Smooth muscle cell (in vitro differentiated cells): ENCODE data around the gene SDK1. TPM values are rescaled to one million over a fixed set of nuclear protein-coding genes. Genes with fewer than 3 reads are reported as not detected.

Source experiments
- DNase-seq: peaks from one replicate; lab custom pipeline; 2025; ENCODE audit not compliant: unreplicated experiment; lab: John Stamatoyannopoulos, UW
- H2AFZ ChIP-seq: fragments of 200-600 bp; sonication (generic); 2 replicates; pipeline ENCODE4 v1.6.0; 2016; ENCODE audit warnings: antibody characterized with exemption, low read depth, mild to moderate bottlenecking
- H3F3A ChIP-seq: fragments of 200-600 bp; sonication (generic); 2 replicates; pipeline ENCODE4 v1.6.0; 2017; ENCODE audit warnings: antibody characterized with exemption, low read depth
- H3K27ac ChIP-seq: fragments of 200-600 bp; sonication (generic); 2 replicates; pipeline ENCODE4 v1.5.1; 2016; ENCODE audit warnings: low read depth, mild to moderate bottlenecking
- H3K27me3 ChIP-seq: fragments of 200-600 bp; sonication (generic); 2 replicates; pipeline ENCODE4 v1.6.1; 2016; ENCODE audit warnings: low read depth, mild to moderate bottlenecking
- H3K36me3 ChIP-seq: fragments of 200-600 bp; sonication (generic); 2 replicates; pipeline ENCODE4 v1.5.1; 2016; ENCODE audit warnings: low read depth
- H3K4me1 ChIP-seq: fragments of 200-600 bp; sonication (generic); 2 replicates; pipeline ENCODE4 v1.5.1; 2016; ENCODE audit warnings: low read depth
- H3K4me2 ChIP-seq: fragments of 200-600 bp; sonication (generic); 2 replicates; pipeline ENCODE4 v1.6.0; 2016; ENCODE audit warnings: mild to moderate bottlenecking
- H3K4me3 ChIP-seq: fragments of 200-600 bp; sonication (generic); 2 replicates; pipeline ENCODE4 v1.5.1; 2016; ENCODE audit warnings: mild to moderate bottlenecking
- H3K79me2 ChIP-seq: fragments of 200-600 bp; sonication (generic); 2 replicates; pipeline ENCODE4 v1.6.0; 2016; ENCODE audit warnings: low read depth, mild to moderate bottlenecking
- H3K9ac ChIP-seq: fragments of 200-600 bp; sonication (generic); 2 replicates; pipeline ENCODE4 v1.6.0; 2016; ENCODE audit warnings: low read depth
- H3K9me3 ChIP-seq: fragments of 200-600 bp; sonication (generic); replicated peaks from 2 replicates; pipeline ENCODE4 v1.5.1; 2016; ENCODE audit warnings: low read depth
- H4K20me1 ChIP-seq: fragments of 200-600 bp; sonication (generic); 2 replicates; pipeline ENCODE4 v1.6.0; 2016; ENCODE audit warnings: low read depth
- CTCF ChIP-seq: fragments of 200-600 bp; sonication (generic); IDR thresholded peaks from 2 replicates; pipeline ENCODE4 v1.5.1; 2017; ENCODE audit warnings: borderline replicate concordance, mild to moderate bottlenecking, antibody characterized with exemption; ENCODE audit not compliant: insufficient read depth, poor library complexity, severe bottlenecking
- WGBS: methylation state at CpG from one replicate; pipeline ENCODE4 v1.1.7; 2016; ENCODE audit warnings: low lambda C conversion rate; 5-methylcytosine and 5-hydroxymethylcytosine counted together
- polyA plus RNA-seq: library from polyadenylated mRNA; unstranded; fragments of >200 nt; fragmentation: Nextera tagmentation; extraction: Ambion mirVana; gene quantifications from 2 replicates; pipeline ENCODE4 v1.2.1, GENCODE V29; 2016
- total RNA-seq: library from RNA; depleted of rRNA; stranded (reverse); fragments of >200 nt; gene quantifications from 2 replicates; pipeline ENCODE4 v1.2.3, GENCODE V29; 2014

The SDK1 gene
- total and polyA plus RNA-seq, 2 experiments from 2014 or later: 1.1 to 2.5 TPM

GRCh38 chr7:3285652-3286051, 15.4 kb upstream of the SDK1 start:
- no peak overlapping the region for H3K4me2 ChIP-seq
- H3K27ac ChIP-seq: no peak overlapping the region
- H3F3A ChIP-seq: no peaks in the 10 kb centered on the region
- no peak for TF ChIP-seq CTCF
- H3K9ac ChIP-seq: no peak overlapping the region
- H3K79me2 ChIP-seq: no peaks in the 10 kb centered on the region
- no peak for DNase-seq
- no peaks in the 10 kb centered on the region for H3K36me3 ChIP-seq
- no peak overlapping the region for H2AFZ ChIP-seq
- no peaks in the 10 kb centered on the region for H3K27me3 ChIP-seq
- no peaks in the 10 kb centered on the region for H3K4me1 ChIP-seq
- H4K20me1 ChIP-seq: no peaks in the 10 kb centered on the region
- 85% methylated on average over 10 of the region's 10 CpGs for WGBS
- no peak overlapping the region for H3K4me3 ChIP-seq
- H3K9me3 ChIP-seq: no peaks in the 10 kb centered on the region

GRCh38 chr7:3289996-3290395, 11.1 kb upstream of the SDK1 start:
- DNase-seq: no peak
- no peaks in the 10 kb centered on the region for H3K36me3 ChIP-seq
- no peaks in the 10 kb centered on the region for H3K27me3 ChIP-seq
- H3K9ac ChIP-seq: no peak overlapping the region
- no peaks in the 10 kb centered on the region for H3K9me3 ChIP-seq
- H3K4me1 ChIP-seq: peaks cover 5% of the 10 kb centered on the region
- no peak for TF ChIP-seq CTCF
- no peak overlapping the region for H2AFZ ChIP-seq
- no peak overlapping the region for H3K27ac ChIP-seq
- H3K79me2 ChIP-seq: no peaks in the 10 kb centered on the region
- H3K4me3 ChIP-seq: no peak overlapping the region
- no peaks in the 10 kb centered on the region for H4K20me1 ChIP-seq
- H3K4me2 ChIP-seq: no peak overlapping the region
- no peaks in the 10 kb centered on the region for H3F3A ChIP-seq
- 70% methylated on average over 2 of the region's 2 CpGs for WGBS

GRCh38 chr7:3292694-3293093, 8.4 kb upstream of the SDK1 start:
- H3K27me3 ChIP-seq: no peaks in the 10 kb centered on the region
- no peak overlapping the region for H3K27ac ChIP-seq
- peaks cover 5% of the 10 kb centered on the region for H3K4me1 ChIP-seq
- H3K4me3 ChIP-seq: no peak overlapping the region
- no peaks in the 10 kb centered on the region for H3K9me3 ChIP-seq
- no peaks in the 10 kb centered on the region for H3K36me3 ChIP-seq
- no peaks in the 10 kb centered on the region for H3K79me2 ChIP-seq
- no peaks in the 10 kb centered on the region for H3F3A ChIP-seq
- WGBS: 78% methylated on average over 7 of the region's 7 CpGs
- H3K4me2 ChIP-seq: no peak overlapping the region
- no peaks in the 10 kb centered on the region for H4K20me1 ChIP-seq
- H3K9ac ChIP-seq: no peak overlapping the region
- H2AFZ ChIP-seq: no peak overlapping the region
- DNase-seq: no peak
- TF ChIP-seq CTCF: no peak

GRCh38 chr7:3294432-3295100, 6.5 kb upstream of the SDK1 start:
- H3K27me3 ChIP-seq: no peaks in the 10 kb centered on the region
- H3K79me2 ChIP-seq: no peaks in the 10 kb centered on the region
- H4K20me1 ChIP-seq: no peaks in the 10 kb centered on the region
- no peak for TF ChIP-seq CTCF
- 81% methylated on average over 10 of the region's 10 CpGs for WGBS
- peaks cover 5% of the 10 kb centered on the region for H3K4me1 ChIP-seq
- no peaks in the 10 kb centered on the region for H3F3A ChIP-seq
- no peak overlapping the region for H3K4me2 ChIP-seq
- no peaks in the 10 kb centered on the region for H3K9me3 ChIP-seq
- H3K9ac ChIP-seq: no peak overlapping the region
- H3K4me3 ChIP-seq: no peak overlapping the region
- H3K27ac ChIP-seq: no peak overlapping the region
- no peaks in the 10 kb centered on the region for H3K36me3 ChIP-seq
- H2AFZ ChIP-seq: no peak overlapping the region
- no peak for DNase-seq
